ENCODE data around the gene MB. TPM values are rescaled to one million over a fixed set of nuclear protein-coding genes. Genes with fewer than 3 reads are reported as not detected.

MB gene
- not detected in 2 replicates for total RNA-seq

DNA sequence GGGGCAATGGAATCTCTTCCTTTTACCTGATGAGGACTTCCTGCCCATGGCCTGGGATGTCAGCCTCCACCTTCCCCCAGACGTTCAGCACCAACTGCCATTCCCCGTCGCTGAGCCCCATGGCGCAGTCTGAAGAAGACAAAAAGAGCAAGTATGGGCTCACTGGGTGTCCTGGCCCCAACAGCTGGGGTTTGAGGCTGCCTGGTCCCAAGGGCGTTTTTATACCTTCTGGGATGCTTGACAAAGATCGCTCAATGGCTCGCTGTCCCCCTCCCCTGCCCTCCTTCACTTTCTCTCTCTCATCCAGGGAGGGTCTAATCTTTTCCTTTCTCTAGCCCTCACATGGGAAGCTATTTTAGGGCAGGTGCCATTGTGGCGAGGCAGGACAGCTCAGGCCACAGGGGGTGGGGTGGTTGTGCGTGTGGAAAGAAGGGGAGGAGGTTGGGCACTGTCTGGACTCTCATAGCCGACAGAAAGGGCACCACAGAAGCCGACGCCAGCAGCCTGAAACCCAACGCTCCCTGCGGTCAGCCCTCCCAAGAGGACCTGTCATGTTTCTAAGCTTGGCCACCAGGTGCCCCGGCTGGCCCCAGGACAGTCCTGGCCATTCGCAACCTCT is at the start of gene MB:
MB (minus strand) TSS at position 193 of the 619 bp plus-strand sequence; CDS start at position 121, 72 bp downstream.

DNA sequence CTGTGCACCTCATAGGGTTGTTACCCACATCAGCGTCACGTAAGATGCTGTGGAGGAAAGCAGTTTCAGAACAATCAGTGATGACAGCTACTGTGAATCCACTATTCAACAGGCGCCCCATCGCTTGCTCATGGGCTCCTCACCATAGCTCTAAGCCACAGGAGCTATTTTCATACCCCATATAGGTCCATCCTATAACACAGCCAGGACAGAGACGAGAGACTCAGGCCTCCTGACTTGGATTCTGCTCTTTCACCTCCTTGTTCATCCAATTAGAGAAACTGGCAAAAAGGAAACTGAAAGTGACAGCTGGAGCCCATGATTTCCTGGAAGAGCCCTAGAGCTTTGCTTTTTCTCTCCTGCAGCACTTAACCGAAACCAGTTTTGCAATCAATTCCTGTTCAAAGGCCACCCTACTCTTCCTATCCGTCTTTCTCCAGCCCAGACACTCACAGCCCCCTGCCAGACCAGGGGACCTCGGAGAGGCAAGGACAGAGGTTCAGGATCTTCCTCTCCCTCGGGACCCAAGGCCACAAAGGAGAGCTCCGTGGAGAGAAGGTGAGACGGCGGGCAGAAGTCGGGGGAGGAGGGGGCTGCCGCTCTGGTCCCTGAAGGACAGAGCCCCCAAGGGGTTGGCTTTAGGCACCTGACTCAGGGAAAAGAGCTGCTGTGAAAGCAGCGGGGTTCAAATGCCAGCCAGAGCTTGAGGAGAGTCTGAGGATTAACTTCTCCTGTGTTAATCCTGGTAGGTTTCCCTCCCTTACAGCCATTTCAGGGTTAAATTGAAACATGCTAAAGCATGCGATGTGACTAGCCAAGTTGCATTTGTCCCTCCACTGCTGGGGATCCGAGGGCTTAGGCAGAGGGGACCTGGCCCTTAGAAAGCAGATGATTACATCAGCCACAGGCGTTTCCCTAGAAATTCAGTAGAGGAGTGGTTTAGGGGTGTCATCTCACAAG is 31.2 kb upstream of the MB start, which contains the start of gene APOL6:
APOL6 (plus strand) TSS at position 381 of the 960 bp plus-strand sequence. CDS start 7,980 bp downstream, outside the sequence.

Other genes starting within 250 kb of the MB start
- 2.8 and 11.0 TPM in 2 replicates for gene HMOX1, start 236.2 kb downstream of the MB start, total RNA-seq
- gene MCM5, start 217.2 kb downstream of the MB start, total RNA-seq: 19.6 and 105 TPM in 2 replicates
- under 0.01 and 0.13 TPM in 2 replicates for gene RASD2, start 76.5 kb downstream of the MB start, total RNA-seq
- 4.4 and 9.0 TPM in 2 replicates for gene APOL6, start 31.1 kb upstream of the MB start, total RNA-seq
- gene APOL5, start 100.5 kb upstream of the MB start, total RNA-seq: not detected in 2 replicates